Neural cell (in vitro differentiated cells): ENCODE data around the gene MBNL3.

Source experiments
- CTCF ChIP-seq: fragments of 450-650 bp; IDR thresholded peaks from 2 replicates; pipeline ENCODE4 v1.5.1; 2014; ENCODE audit warnings: antibody characterized with exemption, mild to moderate bottlenecking, moderate library complexity; ENCODE audit not compliant: poor library complexity, severe bottlenecking
- EP300 ChIP-seq: fragments of 450-650 bp; conservative IDR thresholded peaks from 2 replicates; pipeline ENCODE4 v1.6.1; 2014; ENCODE audit warnings: antibody characterized with exemption, mild to moderate bottlenecking, moderate library complexity; ENCODE audit not compliant: poor library complexity, severe bottlenecking
- EZH2 ChIP-seq: fragments of 200-600, 300-800 bp; shearing (Covaris generic), sonication (generic); IDR thresholded peaks from 2 replicates; pipeline ENCODE4 v1.6.1; 2014; ENCODE audit warnings: antibody characterized with exemption, low read length, borderline replicate concordance, mild to moderate bottlenecking; ENCODE audit not compliant: insufficient read depth, poor library complexity, severe bottlenecking
- POLR2AphosphoS5 ChIP-seq: IDR thresholded peaks from 2 replicates; pipeline ENCODE4 v1.6.1; 2012
- REST ChIP-seq: IDR thresholded peaks from 2 replicates; pipeline ENCODE4 v1.6.1; 2012; ENCODE audit warnings: borderline replicate concordance
- TAF1 ChIP-seq: IDR thresholded peaks from 2 replicates; pipeline ENCODE4 v1.6.1; 2012; ENCODE audit warnings: low read depth

GRCh38 chrX:132390792-132391191 lies 98.0 kb downstream of the MBNL3 start:
- TF ChIP-seq TAF1 (no peak), EZH2 (no peak), CTCF (no peak), REST (no peak), POLR2AphosphoS5 (peak; percentile 67), EP300 (peak; percentile 59)
